NCI-H2171 treated with DMSO at 0.1 percent for 48 hours (cell line): Measurements from ENCODE around the gene TMPRSS7.
"Not testable (repeated sequence)": the region's sequence is repeated elsewhere in the genome, so short reads cannot be mapped to it uniquely, and the experiment has no call there.

Source experiments
- DNase-seq: peaks from one replicate; lab custom pipeline; 2025; lab: John Stamatoyannopoulos, UW

The TMPRSS7 gene

DNA sequence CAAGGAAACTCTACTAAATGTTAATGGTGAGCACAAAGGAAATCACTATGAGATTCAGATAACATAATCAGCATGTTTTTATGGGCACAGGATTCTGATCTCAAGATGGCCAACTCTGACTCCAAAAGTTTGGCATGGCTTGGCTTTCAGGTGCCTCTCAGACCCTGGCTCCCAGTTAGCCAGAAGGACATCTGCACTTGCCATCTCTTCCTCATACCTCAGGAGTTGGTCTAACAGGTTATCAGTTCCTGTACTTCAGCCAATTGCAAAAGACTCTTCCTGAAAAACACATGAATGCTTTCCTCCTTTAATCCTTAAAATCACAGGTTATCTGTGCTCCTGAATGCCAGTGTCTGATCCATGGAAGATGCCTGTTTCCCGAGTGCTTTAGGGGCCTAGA lies 25.0 kb downstream of the TMPRSS7 start:
- DNase-seq = no peak

DNA sequence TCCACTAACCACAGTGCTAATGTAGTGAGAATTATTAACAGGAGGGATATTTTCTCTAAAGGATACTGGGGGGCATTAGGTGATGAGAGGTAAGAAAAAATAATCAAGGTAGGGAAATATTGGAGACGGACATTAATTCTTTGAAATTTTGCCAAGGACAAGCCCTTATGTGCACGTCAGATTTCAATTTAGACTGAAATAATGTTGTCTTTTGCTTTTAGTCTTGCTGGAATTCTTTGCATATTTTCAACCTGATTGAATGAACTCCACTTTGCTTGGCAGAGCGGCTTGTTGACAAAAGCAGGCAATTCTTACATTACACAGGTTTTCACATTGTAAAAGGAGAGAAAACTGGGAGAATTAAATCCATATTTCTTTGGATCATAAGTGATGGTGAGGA lies 26.6 kb downstream of the TMPRSS7 start:
- no peak for DNase-seq

DNA sequence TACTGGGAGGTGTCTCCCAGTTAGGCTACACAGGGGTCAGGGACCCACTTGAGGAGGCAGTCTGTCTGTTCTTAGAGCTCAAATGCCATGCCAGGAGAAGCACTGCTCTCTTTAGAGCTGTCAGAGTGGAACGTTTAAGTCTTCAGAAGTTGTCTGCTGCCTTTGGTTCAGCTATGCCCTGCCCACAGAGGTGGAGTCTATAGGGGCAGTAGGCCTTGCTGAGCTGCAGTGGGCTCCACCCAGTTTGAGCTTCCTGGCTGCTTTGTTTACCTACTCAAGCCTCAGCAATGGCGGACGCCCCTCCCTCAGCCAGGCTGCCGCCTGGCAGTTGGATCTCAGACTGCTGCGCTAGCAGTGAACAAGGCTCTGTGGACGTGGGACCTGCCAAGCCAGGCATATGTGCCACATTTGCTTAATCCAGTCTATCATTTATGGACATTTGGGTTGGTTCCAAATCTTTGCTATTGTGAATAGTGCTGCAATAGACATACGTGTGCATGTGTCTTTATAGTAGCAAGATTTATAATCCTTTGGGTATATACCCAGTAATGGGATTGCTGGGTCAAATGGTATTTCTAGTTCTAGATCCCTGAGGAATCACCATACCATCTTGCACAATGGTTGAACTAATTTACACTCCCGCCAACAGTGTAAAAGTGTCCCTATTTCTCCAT lies 38.0 kb downstream of the TMPRSS7 start:
- DNase-seq = not testable (repeated sequence)

DNA sequence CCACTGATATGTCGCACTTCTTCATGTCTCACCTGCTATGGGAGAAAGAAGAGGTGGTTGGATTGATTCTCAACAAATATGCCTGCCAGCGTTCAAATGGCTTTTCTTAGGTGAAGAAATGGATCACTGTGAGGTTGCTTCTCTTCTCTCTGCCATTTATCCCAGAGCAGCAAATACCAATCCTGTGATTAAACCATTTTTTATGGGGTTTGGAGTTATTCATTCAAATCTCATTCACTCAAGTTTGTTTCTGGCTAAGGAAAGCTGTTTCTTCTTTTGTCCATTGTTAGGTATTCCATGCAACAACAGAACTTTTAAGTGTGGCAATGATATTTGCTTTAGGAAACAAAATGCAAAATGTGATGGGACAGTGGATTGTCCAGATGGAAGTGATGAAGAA lies 39.5 kb downstream of the TMPRSS7 start:
- no peak for DNase-seq

DNA sequence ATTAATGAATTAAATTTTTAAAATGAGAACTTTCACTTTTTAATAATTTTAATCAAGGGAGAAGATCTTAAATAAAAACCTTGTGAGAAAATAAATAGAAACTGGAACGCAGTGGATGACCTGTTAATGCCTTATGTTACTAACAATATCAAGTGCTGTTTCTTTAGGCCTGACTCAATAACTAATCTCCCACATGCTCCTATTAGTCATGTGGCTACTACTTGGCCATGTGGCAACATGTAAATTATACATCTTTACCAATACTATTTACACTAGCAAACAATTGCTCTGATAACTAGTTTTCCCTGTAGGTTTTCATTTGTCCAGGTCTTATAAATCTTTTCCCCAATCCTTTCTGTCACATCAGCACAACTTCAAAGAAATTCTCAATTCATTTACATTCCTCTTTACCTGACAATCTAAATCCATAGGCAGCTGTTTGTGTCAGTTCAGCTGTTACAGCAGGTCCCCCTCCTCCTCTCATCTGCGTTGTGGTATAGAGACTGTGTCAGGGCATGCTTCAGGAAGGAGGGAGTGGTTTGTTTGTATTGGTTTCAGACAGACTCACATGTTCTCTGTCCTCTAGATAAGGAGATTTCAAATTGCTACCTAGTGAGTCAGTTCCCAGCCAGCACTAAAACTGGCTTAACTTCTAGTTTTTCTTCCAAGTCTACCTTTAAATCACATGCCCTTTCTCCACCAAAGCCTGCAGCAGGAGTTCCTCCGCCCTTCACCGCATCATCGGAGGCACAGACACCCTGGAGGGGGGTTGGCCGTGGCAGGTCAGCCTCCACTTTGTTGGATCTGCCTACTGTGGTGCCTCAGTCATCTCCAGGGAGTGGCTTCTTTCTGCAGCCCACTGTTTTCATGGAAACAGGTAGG lies 40.3 kb downstream of the TMPRSS7 start:
- DNase-seq = peak; percentile 92

DNA sequence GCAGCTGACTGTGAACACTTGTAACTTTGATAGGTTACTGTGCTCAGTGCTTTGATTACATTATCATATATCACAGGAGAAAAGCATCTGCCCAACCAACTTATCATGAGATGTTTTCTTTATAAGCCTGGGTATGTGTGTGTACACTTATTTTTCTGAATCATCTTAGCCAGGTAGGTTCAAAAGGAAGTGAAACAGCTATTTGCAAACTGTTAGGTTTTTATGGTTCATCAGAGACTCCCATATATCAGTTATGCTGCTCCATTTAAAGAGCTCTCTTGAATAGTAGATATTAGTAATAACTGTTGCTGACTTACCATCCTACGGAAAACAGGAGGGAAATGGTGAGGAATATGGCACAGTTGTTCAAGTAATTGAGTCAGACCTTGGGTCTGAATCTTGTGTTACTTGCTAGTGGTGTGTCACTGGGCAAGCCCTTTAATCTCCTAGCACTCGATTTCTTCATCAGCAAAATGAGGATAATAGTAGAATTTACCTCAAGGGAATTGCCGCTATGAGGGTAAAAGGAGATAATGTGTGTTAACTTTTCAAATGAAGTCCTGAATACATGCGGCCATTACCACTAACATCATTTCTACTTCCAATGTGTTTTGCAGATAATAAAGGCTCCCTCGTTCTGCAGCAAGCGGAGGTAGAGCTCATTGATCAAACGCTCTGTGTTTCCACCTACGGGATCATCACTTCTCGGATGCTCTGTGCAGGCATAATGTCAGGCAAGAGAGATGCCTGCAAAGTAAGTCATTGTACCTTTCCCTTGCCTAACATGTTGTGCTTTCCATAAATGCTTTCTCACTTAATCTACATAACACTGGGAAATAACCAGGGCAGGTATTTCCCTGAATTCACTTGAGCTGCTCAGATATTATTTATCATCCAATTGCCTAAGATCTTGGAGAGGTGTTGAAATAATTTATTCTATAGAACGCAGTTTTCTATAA lies 43.9 kb downstream of the TMPRSS7 start:
- no peak for DNase-seq

DNA sequence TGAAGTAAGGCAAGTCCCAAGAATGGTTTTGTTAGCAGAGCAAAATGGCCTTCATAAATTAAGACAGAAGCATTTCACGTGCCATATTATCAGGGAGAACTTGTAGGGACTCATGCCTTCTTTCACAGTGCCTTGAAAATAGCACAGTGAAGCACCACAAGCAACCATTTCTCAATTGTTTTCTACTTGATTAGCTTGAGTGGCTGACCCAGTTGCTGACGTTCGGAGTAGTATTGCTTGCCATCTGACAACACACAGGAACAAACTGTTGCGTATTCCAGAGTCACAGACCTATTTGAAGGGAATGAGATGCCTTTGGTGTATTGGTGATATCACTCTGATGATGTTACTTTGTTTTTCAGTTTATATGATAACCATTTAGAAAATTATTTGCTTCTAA lies 48.7 kb downstream of the TMPRSS7 start:
- no peak for DNase-seq

DNA sequence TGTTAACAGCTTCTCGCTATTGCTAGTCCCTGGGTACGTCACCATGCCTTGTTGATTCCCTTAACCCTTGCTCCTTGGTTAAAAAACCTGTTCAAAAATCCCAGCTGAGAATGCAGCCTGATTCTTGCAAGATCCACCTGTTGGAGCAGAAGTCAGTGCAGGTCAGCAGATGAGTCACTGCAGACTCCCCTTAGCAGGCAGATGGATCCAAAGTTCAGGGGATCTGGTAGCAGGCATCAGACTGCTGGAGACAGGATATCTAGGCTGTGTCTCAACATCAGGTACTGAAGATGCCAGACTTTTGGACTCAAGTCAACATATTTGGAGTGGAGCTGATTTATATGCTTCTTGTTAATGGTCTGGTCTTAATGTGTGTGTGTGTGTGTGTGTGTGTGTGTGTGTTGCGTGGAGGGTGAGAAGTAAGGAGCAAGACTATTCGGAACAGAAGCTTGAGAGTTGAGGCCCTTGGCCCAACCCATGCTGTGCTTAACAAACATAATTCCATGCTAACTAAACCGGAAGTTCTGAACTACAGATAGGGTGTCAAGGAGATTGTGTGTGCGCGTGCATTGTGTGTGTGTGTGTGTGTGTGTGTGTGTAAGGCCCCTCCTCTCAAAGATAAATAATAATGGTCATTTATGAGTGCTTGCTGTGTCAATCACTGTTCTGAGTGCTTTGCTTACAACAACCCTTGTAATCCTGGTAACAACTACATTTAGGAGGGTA lies 50.6 kb downstream of the TMPRSS7 start:
- peak; percentile 28 for DNase-seq

DNA sequence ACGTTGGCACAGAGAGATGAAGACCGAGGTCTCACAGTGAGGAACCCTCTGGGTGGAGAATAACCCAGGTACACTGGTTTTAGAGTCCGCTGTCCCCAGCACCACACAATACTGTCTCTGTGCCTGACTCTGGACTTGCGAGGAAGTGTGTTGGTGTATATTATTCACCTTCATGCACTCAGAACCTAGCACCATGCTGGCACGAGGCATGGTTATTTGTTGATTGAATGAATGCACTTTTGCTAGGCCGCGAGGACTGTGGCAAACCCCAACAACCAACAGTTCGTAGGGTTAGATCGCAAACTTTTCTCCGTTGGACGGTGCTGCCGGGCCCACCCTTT lies 51.2 kb downstream of the TMPRSS7 start:
- no peak for DNase-seq

DNA sequence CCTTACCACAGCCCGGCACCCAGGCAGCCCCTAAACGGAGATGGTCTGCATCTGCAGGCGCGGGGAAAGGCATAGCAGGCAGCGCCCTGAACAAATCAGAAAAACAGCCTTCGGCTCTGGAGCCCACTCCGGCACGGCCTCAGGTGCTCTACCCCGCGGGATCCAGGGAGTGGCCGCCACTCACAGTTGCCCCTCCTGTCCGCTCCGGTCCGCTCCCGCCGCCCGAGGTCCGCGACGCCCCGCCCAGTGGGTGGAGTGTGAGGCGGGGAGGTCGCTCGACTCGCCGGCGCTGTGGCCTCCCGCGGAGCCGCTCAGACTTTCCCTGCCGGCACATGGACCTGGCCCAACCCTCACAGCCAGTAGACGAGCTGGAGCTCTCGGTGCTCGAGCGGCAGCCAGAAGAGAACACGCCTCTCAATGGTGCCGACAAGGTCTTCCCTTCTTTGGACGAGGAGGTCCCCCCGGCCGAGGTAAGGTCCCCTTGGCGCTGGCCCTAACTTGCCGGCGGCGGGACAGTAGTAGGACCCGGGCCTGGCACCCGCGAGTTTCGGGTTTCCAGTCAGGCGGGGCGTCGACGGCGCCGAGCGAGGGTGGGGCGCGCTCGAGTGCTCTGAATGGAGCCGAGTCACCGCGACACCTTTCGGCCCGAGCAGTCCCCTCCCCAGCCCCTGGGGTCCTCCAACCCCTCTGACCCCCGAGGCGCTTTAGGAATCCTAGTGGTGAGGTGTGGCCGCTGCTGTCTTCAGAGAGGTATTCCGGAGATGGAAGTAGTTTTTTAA lies 51.7 kb downstream of the TMPRSS7 start, which contains the start of gene C3orf52:
Gene C3orf52, plus strand, starts transcription at position 314 of the 779 bp plus-strand sequence. Its CDS starts 19 bp downstream, at position 333.
- DNase-seq = peak; percentile 72

DNA sequence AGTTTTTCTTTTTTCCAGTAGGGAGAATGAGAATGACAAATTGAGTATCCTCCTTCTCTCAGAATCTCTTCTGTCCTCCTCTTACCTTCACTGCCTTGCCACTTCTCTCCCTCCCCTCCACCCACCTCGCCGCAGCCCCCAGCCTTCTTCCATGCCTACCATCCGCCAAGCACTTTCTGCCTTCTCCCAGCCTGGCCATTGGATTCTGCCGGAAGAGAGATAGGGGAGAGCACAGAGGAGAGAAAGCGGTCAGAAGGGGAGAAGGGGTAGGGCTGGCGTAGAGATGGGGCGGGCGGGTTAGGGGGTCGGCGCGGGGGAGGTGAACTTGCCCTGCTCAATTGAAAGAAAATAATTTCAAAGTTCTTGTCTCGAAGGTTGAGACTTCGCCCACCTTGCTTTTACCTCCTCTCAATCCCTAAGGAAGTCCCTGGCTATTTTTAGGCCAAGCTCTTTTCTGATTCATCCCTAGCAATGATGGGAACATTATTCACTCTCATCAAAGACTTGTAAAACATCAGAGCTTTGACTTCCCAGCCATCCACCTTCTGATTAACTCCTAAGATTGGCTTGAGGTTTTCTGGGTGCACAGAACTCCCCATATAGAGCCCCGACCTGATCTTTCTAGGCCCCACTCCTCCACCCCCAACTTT lies 52.5 kb downstream of the TMPRSS7 start:
- no peak for DNase-seq

DNA sequence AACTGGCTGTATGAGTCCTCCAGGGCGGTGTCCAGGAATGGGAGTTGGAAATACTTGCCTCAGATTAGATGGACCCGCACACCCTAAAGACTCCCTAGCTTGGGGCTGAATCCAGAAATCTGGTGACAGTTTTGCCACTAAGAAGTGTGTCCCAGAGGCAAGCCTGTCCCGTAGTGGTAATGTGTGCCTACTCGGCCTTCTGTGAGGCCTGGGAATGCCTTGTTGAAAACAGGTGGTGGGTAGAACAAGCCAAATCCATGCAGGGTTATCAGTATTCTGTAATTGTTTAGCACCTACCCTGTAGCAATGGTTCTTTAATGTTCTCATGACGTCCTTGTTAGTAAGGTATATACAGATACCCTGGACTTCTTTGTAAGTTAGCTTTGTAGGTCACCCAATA lies 53.2 kb downstream of the TMPRSS7 start:
- DNase-seq = no peak

DNA sequence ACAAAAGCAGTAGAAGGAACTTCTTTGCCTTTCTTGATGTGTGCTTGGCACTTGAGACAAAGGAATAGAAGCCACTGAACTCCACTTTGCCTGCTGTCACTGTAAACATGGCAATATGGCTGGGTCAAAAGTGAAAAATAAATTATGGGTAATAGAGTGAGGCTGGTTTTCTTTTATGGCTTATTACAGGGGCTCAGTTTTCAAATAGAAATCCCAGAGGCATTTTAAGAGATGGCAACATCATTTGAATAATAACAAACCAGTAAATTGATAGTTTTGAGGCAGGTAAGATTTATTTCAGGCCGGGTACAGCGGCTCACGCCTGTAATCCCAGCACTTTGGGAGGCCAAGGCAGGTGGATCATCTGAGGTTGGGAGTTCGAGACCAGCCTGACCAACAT lies 54.4 kb downstream of the TMPRSS7 start:
- DNase-seq = peak; percentile 69

DNA sequence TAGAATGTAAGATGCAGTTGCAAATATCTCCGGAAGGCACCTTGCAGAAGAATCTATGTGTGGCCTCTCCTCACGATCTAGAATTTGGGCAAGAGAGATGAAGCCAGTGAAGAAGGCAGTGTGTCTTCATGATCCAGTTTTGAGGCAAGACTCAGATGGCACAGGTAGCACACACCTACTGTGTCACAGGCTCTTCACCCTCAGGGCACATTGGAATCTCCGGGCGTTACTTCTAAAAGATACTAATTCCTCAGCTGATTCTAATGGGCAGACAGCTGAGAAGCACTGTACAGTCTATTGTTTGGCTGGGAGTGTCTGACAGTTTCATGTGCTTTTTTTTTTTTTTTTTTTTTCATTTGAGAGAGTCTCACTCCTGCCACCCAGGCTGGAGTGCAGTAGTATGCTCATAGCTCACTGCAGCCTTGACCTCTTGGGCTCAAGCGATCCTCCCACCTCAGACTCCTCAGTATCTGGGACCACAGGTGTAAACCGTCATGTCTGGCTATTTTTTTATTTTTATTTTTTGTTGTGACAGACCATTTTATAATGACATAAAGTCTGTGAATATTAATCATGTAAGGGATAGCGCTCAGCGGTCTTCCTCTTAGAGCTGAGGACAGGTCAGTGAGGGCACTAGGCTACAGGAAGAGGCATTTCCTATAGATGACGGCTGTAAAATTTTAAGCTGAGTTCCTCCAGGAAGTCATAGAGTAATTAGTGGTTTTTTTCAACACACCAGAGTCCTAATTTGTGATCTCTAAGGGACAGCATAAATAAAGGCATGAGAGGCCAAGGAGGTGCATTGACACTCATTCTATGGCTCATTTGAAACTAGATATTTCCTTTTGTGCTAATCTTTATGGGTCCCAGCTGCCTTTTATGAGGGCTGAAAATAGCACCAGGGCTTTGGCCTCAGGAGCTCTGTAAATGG lies 55.7 kb downstream of the TMPRSS7 start:
- no peak for DNase-seq

DNA sequence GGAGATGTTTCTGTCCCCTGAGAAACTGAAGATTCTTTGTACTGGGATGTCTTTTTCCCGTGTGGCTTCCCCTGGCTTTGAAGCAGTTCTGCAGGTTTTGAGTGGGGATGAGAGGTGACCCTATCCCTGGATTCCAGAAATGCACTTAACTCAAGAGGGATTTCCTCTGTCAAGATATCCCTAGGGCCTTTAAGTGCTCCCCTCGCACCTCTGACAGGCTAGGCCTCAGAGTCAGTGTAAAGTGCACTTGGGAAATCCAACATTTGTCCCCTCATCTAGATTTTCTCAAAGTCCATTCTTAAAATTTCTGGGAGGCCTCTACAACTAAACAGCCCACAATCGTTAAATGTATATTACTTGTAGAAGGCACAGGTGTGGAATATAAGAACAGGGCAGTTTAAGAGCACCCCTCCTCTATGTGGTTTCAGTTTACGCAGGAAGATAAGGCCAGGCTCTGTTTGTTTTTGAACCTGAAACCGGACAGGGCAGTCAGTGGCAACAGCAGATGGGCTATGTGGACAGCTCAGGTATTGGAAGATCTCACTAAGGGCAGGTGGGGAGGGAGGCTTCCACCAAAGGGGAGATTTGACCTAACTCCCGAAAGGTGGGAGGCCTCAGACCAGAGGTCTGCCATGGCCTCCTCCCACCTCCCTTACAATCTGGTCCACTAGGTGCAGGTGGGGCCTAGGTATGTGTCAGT lies 56.5 kb downstream of the TMPRSS7 start:
- no peak for DNase-seq

DNA sequence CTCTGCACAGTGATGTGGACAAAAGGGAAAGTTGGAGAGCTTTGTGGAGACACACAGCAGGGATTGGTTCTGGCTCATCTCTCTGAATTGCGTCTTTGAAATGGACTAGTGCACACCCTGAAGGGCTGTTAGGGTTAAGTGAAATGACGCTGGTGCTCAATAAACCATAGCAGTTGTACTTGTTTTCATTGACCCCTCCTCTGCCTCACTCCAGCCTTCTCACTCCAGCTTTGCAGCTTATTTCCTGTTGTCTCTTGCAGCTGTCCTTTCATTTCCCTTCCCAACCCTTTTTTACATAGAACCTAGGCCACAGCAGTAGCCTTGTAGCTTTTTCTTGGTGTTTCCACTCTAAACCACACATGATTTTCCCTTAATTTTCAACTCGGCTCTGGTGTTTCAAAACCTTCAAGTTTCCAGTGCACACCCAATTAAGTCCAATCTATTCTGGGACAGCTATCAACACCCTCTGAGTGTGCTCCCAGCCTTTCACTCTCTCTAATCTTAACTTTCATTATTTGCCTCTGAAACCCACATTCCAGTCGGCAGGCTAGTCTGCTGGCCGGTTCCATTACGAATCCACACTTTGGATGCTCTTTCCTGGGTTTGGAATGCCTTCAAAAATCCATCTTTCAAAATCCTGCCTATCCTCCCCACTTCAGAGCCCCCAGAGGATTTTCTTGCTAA lies 58.1 kb downstream of the TMPRSS7 start:
- DNase-seq = no peak

DNA sequence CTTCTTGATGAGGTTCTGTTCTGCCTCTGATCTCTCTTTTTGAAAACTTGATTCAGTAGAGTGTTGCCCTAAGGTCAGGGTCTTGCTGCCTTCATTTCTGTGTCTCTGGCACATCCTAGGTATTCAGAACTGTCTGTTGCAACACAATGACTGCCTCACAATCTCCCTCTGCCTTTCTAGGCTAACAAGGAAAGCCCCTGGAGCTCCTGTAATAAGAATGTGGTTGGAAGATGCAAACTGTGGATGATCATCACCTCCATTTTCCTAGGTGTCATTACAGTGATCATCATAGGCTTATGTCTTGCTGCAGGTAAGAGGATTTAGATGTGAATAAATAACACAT lies 58.6 kb downstream of the TMPRSS7 start:
- DNase-seq = no peak

DNA sequence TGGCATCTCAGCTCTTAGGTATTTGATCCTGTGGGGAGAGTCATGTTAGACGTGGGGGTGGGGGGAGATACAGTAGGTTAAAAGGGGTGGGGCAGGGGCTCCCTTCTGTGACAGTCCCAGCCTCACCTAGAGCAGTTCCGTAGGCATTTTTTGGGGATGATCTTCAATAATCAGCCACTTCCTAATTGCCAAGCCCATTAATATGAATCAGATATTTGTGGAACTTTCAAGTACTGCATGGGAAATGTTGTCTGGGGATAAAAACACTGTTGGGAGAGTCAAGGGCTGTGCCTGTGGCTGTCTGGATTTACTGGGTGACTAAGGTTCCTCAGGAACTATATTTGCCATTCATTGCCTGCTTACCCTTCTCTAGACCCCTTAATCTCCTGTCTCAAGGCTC lies 61.2 kb downstream of the TMPRSS7 start:
- DNase-seq = no peak
